GM12878 (cell line): ENCODE data around the gene TMEM223. TPM values are rescaled to one million over a fixed set of nuclear protein-coding genes. Genes with fewer than 3 reads are reported as not detected.
A peak's percentile ranks its signal among the peaks of the same experiment; 100 is the strongest.

ENCODE experiments used
- ATAC-seq: fragments of 200-7000 bp; cut with Tn5 transposase; 3 replicates; pipeline ENCODE4 v1.9.1; 2020; ENCODE audit warnings: mild to moderate bottlenecking, moderate library complexity
- BruUV-seq: library from RNA; stranded (reverse); fragments of 400-500 nt; replicated peaks from 2 replicates; lab custom pipeline; 2021; lab: Mats Ljungman, UMichigan
- CTCF ChIA-PET: fragments of 300-600 bp; sonication (Branson Sonifier 250); formaldehyde crosslinking; extraction: SDS; loops from one replicate; lab custom pipeline; 2021; ENCODE audit warnings: inconsistent platforms; lab: Yijun Ruan, JAX
- POLR2A ChIA-PET: fragments of 350-600 bp; formaldehyde crosslinking; extraction: SDS; loops from one replicate; lab custom pipeline; 2021; ENCODE audit warnings: inconsistent platforms; lab: Charles Lee
- RAD21 ChIA-PET: fragments of 300-600 bp; sonication (Branson Sonifier 250); formaldehyde crosslinking; loops from one replicate; lab custom pipeline; 2023; ENCODE audit warnings: antibody characterized with exemption; ENCODE audit not compliant: unreplicated experiment; lab: Charles Lee
- SMC1A ChIA-PET: fragments of 300-600 bp; sonication (Branson Sonifier 250); formaldehyde crosslinking; loops from one replicate; lab custom pipeline; 2023; ENCODE audit not compliant: unreplicated experiment, uncharacterized antibody; lab: Charles Lee
- DNase-seq: peaks from one replicate; pipeline ENCODE4 v3.0.0-alpha.2; 2011; ENCODE audit warnings: low read depth, low spot score
- FAIRE-seq: peaks from 3 replicates; lab custom pipeline; 2011; peaks lifted over from hg19 to GRCh38; lab: Jason Lieb, UNC
- H2AFZ ChIP-seq: 2 replicates; pipeline ENCODE4 v1.6.0; 2011; ENCODE audit warnings: low read depth, low read length, control low read depth; ENCODE audit not compliant: control insufficient read depth
- H3K27ac ChIP-seq: 2 replicates; pipeline ENCODE4 v1.5.1; 2011; ENCODE audit warnings: control low read depth; ENCODE audit not compliant: control insufficient read depth, insufficient read depth
- H3K27me3 ChIP-seq, 2 experiments: replicated peaks in 1 of 2; 2 replicates each; pipeline versions ENCODE4 v1.6.0 to v1.6.1; 2011; ENCODE audit warnings: low read length in 1 of 2; ENCODE audit not compliant: control insufficient read depth in 2 of 2, insufficient read depth in 2 of 2
- H3K36me3 ChIP-seq, 2 experiments: 2 replicates each; pipeline ENCODE4 v1.5.1; 2011; ENCODE audit warnings: low read length in 1 of 2; ENCODE audit not compliant: control insufficient read depth in 2 of 2, insufficient read depth in 2 of 2
- H3K4me1 ChIP-seq: 2 replicates; pipeline ENCODE4 v1.6.1; 2011; ENCODE audit warnings: mild to moderate bottlenecking, low read length, moderate library complexity, mixed read lengths; ENCODE audit not compliant: control insufficient read depth, insufficient read depth
- H3K4me2 ChIP-seq: 2 replicates; pipeline ENCODE4 v1.6.0; 2011; ENCODE audit warnings: control low read depth; ENCODE audit not compliant: control insufficient read depth, insufficient read depth
- H3K4me3 ChIP-seq: fragments of 200-600 bp; sonication (generic); 2 replicates; pipeline ENCODE4 v1.5.1; 2016
- H3K79me2 ChIP-seq: 2 replicates; pipeline ENCODE4 v1.6.0; 2011; ENCODE audit warnings: low read length; ENCODE audit not compliant: control insufficient read depth, insufficient read depth
- H3K9ac ChIP-seq: 2 replicates; pipeline ENCODE4 v1.8.0; 2011; ENCODE audit warnings: low read length, control low read depth, mixed read lengths; ENCODE audit not compliant: control insufficient read depth, insufficient read depth
- H3K9me3 ChIP-seq: replicated peaks from 3 replicates; pipeline ENCODE4 v1.5.1; 2011; ENCODE audit warnings: mild to moderate bottlenecking, low read length; ENCODE audit not compliant: control insufficient read depth, insufficient read depth
- H4K20me1 ChIP-seq: 2 replicates; pipeline ENCODE4 v1.6.0; 2011; ENCODE audit not compliant: control insufficient read depth, insufficient read depth
- CREB1 ChIP-seq: IDR thresholded peaks from 2 replicates; pipeline ENCODE4 v1.6.1; 2012; ENCODE audit warnings: low read depth, mild to moderate bottlenecking, inconsistent platforms
- MTA2 ChIP-seq: fragments of 450-650 bp; IDR thresholded peaks from 2 replicates; pipeline ENCODE4 v1.6.1; 2016; ENCODE audit warnings: low read depth, mild to moderate bottlenecking, moderate library complexity
- NFIC ChIP-seq: IDR thresholded peaks from 2 replicates; pipeline ENCODE4 v1.6.1; 2012; ENCODE audit warnings: low read depth, mild to moderate bottlenecking, inconsistent platforms, low read length, moderate library complexity
- NFYA ChIP-seq: IDR thresholded peaks from 2 replicates; pipeline ENCODE4 v1.6.1; 2011; ENCODE audit warnings: low read depth, mild to moderate bottlenecking, low read length, improper control_type of control experiment, borderline replicate concordance
- POLR2A ChIP-seq: IDR thresholded peaks from 2 replicates; pipeline ENCODE4 v1.6.1; 2011; ENCODE audit warnings: low read depth, mild to moderate bottlenecking, low read length
- RAD51 ChIP-seq: fragments of 450-650 bp; IDR thresholded peaks from 2 replicates; pipeline ENCODE4 v1.6.1; 2016; ENCODE audit warnings: moderate library complexity, mild to moderate bottlenecking, inconsistent platforms
- SMC3 ChIP-seq: IDR thresholded peaks from 2 replicates; pipeline ENCODE4 v1.6.1; 2011; ENCODE audit warnings: low read length, improper control_type of control experiment, borderline replicate concordance
- YY1 ChIP-seq: IDR thresholded peaks from 2 replicates; pipeline ENCODE4 v1.6.1; 2011; ENCODE audit warnings: low read depth, mild to moderate bottlenecking, low read length
- ZSCAN29 ChIP-seq: fragments of 450-650 bp; IDR thresholded peaks from 2 replicates; pipeline ENCODE4 v1.6.1; 2017; ENCODE audit warnings: mild to moderate bottlenecking, moderate library complexity
- WGBS: methylation state at CpG from one replicate; pipeline ENCODE4 v1.1.6; 2016; ENCODE audit warnings: low lambda C conversion rate; ENCODE audit not compliant: insufficient replicate concordance, insufficient coverage; ENCODE audit errors: missing lambda C conversion rate; 5-methylcytosine and 5-hydroxymethylcytosine counted together
- in situ Hi-C: fragments of 300-500 bp; cut with MboI; formaldehyde crosslinking; loops from 9 replicates; pipeline ENCODE4 v1.14.3; 2018; ENCODE audit warnings: mixed read lengths
- intact Hi-C: fragments of 100-400 bp; cut with micrococcal nuclease; formaldehyde crosslinking; loops from one replicate; pipeline ENCODE4 v1.14.2; 2022; ENCODE audit not compliant: unreplicated experiment
- polyA plus RNA-seq, 11 experiments: library from polyadenylated mRNA; depleted of rRNA in 4 of 11; unstranded in 6 of 11; stranded (reverse) in 5 of 11; fragments of >200 nt; fragmentation: Nextera tagmentation in 4 of 11; fragmentation: Illumina TruSeq in 1 of 11; extraction: Ambion mirVana in 4 of 11; extraction: Trizol in 1 of 11; gene quantifications; 1 replicate in 1 of 11; 2 replicates in 10 of 11; pipeline versions ENCODE4 v1.2.1 to v1.2.3, GENCODE V29; 2011 to 2016; ENCODE audit warnings: inconsistent platforms in 2 of 11, missing spikeins in 2 of 11, low read depth in 1 of 11
- total RNA-seq, 4 experiments: library from RNA; depleted of rRNA in 3 of 4; stranded (reverse); fragments of >200 nt in 3 of 4; fragmentation: Illumina TruSeq in 1 of 4; extraction: Trizol in 1 of 4; gene quantifications; 2 replicates each; pipeline versions ENCODE4 v1.2.1 to v1.2.3, GENCODE V29; 2013 to 2021
- TF ChIP-seq, protein P1 (sequence below): fragments of 450-650 bp; IDR thresholded peaks from 2 replicates; pipeline ENCODE4 v1.6.1; 2017; ENCODE audit warnings: mild to moderate bottlenecking

Gene TMEM223
- total and polyA plus RNA-seq, 10 of the 15 experiments (the other 5 are each of a cell fraction or from before 2014, with no cell fraction given): 5.3 to 33.2 (median 14.0) TPM

DNA sequence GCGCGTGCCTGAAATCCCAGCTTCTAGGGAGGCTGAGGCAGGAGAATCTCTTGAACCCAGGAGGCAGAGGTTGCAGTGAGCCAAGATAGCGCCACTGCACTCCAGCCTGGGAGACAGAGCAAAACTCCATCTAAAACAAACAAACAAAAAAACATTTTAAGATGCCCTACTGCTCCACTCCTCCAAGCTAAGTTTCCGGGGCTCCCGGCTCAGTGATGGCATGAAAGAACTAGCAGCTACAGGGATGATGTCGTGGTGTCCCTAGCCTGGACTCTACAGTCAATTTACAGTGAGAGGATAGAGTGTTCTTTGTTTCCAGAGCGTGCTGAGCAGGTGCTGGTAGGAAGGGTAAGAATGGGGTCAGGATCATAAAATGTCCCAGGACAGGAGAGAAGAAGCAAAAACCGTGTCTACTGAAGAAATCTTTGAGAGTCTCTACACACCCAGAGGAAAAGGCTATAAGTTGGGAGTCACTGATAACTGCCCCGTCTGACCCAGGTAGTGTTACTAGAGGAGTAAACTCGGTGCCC, 36.7 kb downstream of the TMEM223 start:
- Histone ChIP-seq H3K9ac (no peak overlapping the region), H3K4me2 (peak overlapping the region; percentile 82), H3K27me3 (no peaks in the 10 kb centered on the region), H3K4me1 (peaks cover 6% of the 10 kb centered on the region), H3K79me2 (no peaks in the 10 kb centered on the region; the same call in 1 of the 2 replicates), H3K9me3 (no peaks in the 10 kb centered on the region), H3K4me3 (no peak overlapping the region), H3K27ac (no peak overlapping the region), H2AFZ (no peak overlapping the region), H4K20me1 (no peaks in the 10 kb centered on the region), H3K36me3 (no peaks in the 10 kb centered on the region)
- ChIA-PET RAD21 (interaction anchor here (1.9 to 2.1 kb wide), 2 partner anchors 26 to 91 kb away, joined by 11 to 44 read pairs; partner anchors contain the start of genes C11orf98, CSKMT, HNRNPUL2 and TTC9C), CTCF (interaction anchor here (1.3 to 3.5 kb wide), 5 partner anchors 14 to 34 kb away, joined by 3 to 42 read pairs (median 11); partner anchors contain the start of genes TAF6L and TTC9C), SMC1A (interaction anchor here (3.5 kb wide), 1 partner anchor 26 kb away, joined by 27 read pairs; the partner anchor contains the start of genes HNRNPUL2 and TTC9C), POLR2A (interaction anchor here (1.1 to 4.6 kb wide), 11 partner anchors 9 to 96 kb away, joined by 3 to 70 read pairs (median 10); partner anchors contain the start of genes C11orf98, CSKMT, HNRNPUL2 and NXF1)
- WGBS: 72% methylated on average over 10 of the region's 10 CpGs
- no peak for DNase-seq
- in situ Hi-C loops (no loop called here), intact Hi-C loops (no loop called here)
- no peak for ATAC-seq
- FAIRE-seq: no peak
- BruUV-seq: no TSS peak
- TF ChIP-seq ZSCAN29 (no peak), SMC3 (no peak), CREB1 (no peak), MTA2 (no peak), RAD51 (no peak), POLR2A (no peak), NFYA (no peak), YY1 (no peak), NFIC (no peak)
- TF ChIP-seq, protein P1, sequence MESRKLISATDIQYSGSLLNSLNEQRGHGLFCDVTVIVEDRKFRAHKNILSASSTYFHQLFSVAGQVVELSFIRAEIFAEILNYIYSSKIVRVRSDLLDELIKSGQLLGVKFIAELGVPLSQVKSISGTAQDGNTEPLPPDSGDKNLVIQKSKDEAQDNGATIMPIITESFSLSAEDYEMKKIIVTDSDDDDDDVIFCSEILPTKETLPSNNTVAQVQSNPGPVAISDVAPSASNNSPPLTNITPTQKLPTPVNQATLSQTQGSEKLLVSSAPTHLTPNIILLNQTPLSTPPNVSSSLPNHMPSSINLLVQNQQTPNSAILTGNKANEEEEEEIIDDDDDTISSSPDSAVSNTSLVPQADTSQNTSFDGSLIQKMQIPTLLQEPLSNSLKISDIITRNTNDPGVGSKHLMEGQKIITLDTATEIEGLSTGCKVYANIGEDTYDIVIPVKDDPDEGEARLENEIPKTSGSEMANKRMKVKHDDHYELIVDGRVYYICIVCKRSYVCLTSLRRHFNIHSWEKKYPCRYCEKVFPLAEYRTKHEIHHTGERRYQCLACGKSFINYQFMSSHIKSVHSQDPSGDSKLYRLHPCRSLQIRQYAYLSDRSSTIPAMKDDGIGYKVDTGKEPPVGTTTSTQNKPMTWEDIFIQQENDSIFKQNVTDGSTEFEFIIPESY: no peak
